Smooth muscle cell (in vitro differentiated cells): ENCODE measurements around the gene CDKL1. TPM values are rescaled to one million over a fixed set of nuclear protein-coding genes. Genes with fewer than 3 reads are reported as not detected.

ENCODE experiments used
- DNase-seq: peaks from one replicate; lab custom pipeline; 2025; ENCODE audit not compliant: unreplicated experiment; lab: John Stamatoyannopoulos, UW
- H2AFZ ChIP-seq: fragments of 200-600 bp; sonication (generic); 2 replicates; pipeline ENCODE4 v1.6.0; 2016; ENCODE audit warnings: antibody characterized with exemption, low read depth, mild to moderate bottlenecking
- H3F3A ChIP-seq: fragments of 200-600 bp; sonication (generic); 2 replicates; pipeline ENCODE4 v1.6.0; 2017; ENCODE audit warnings: antibody characterized with exemption, low read depth
- H3K27ac ChIP-seq: fragments of 200-600 bp; sonication (generic); 2 replicates; pipeline ENCODE4 v1.5.1; 2016; ENCODE audit warnings: low read depth, mild to moderate bottlenecking
- H3K27me3 ChIP-seq: fragments of 200-600 bp; sonication (generic); 2 replicates; pipeline ENCODE4 v1.6.1; 2016; ENCODE audit warnings: low read depth, mild to moderate bottlenecking
- H3K36me3 ChIP-seq: fragments of 200-600 bp; sonication (generic); 2 replicates; pipeline ENCODE4 v1.5.1; 2016; ENCODE audit warnings: low read depth
- H3K4me1 ChIP-seq: fragments of 200-600 bp; sonication (generic); 2 replicates; pipeline ENCODE4 v1.5.1; 2016; ENCODE audit warnings: low read depth
- H3K4me2 ChIP-seq: fragments of 200-600 bp; sonication (generic); 2 replicates; pipeline ENCODE4 v1.6.0; 2016; ENCODE audit warnings: mild to moderate bottlenecking
- H3K4me3 ChIP-seq: fragments of 200-600 bp; sonication (generic); 2 replicates; pipeline ENCODE4 v1.5.1; 2016; ENCODE audit warnings: mild to moderate bottlenecking
- H3K79me2 ChIP-seq: fragments of 200-600 bp; sonication (generic); 2 replicates; pipeline ENCODE4 v1.6.0; 2016; ENCODE audit warnings: low read depth, mild to moderate bottlenecking
- H3K9ac ChIP-seq: fragments of 200-600 bp; sonication (generic); 2 replicates; pipeline ENCODE4 v1.6.0; 2016; ENCODE audit warnings: low read depth
- H3K9me3 ChIP-seq: fragments of 200-600 bp; sonication (generic); replicated peaks from 2 replicates; pipeline ENCODE4 v1.5.1; 2016; ENCODE audit warnings: low read depth
- H4K20me1 ChIP-seq: fragments of 200-600 bp; sonication (generic); 2 replicates; pipeline ENCODE4 v1.6.0; 2016; ENCODE audit warnings: low read depth
- CTCF ChIP-seq: fragments of 200-600 bp; sonication (generic); IDR thresholded peaks from 2 replicates; pipeline ENCODE4 v1.5.1; 2017; ENCODE audit warnings: borderline replicate concordance, mild to moderate bottlenecking, antibody characterized with exemption; ENCODE audit not compliant: insufficient read depth, poor library complexity, severe bottlenecking
- WGBS: methylation state at CpG from one replicate; pipeline ENCODE4 v1.1.7; 2016; ENCODE audit warnings: low lambda C conversion rate; 5-methylcytosine and 5-hydroxymethylcytosine counted together
- polyA plus RNA-seq: library from polyadenylated mRNA; unstranded; fragments of >200 nt; fragmentation: Nextera tagmentation; extraction: Ambion mirVana; gene quantifications from 2 replicates; pipeline ENCODE4 v1.2.1, GENCODE V29; 2016
- total RNA-seq: library from RNA; depleted of rRNA; stranded (reverse); fragments of >200 nt; gene quantifications from 2 replicates; pipeline ENCODE4 v1.2.3, GENCODE V29; 2014

CDKL1 gene
- total and polyA plus RNA-seq, 2 experiments from 2014 or later, result 1.6 to 4.9 TPM

- Histone ChIP-seq H3K9ac (peak overlapping the region; percentile 68), H3K4me3 (peak overlapping the region; percentile 80)
- WGBS, result 52% methylated on average over 9 of the region's 9 CpGs
Observed at GRCh38 chr14:50397390-50398188, 908 bp upstream of the CDKL1 start.

GRCh38 chr14:50395448-50395847 is 1.2 kb downstream of the CDKL1 start:
- no peak overlapping the region for H3K9ac ChIP-seq
- H4K20me1 ChIP-seq, result no peaks in the 10 kb centered on the region
- TF ChIP-seq CTCF, result no peak
- no peaks in the 10 kb centered on the region for H3F3A ChIP-seq
- H3K27me3 ChIP-seq, result no peaks in the 10 kb centered on the region
- H2AFZ ChIP-seq, result no peak overlapping the region
- no peak for DNase-seq
- H3K79me2 ChIP-seq, result no peaks in the 10 kb centered on the region
- H3K4me2 ChIP-seq, result peak overlapping the region; percentile 99
- no peak overlapping the region for H3K27ac ChIP-seq
- no peaks in the 10 kb centered on the region for H3K36me3 ChIP-seq
- 86% methylated on average over 5 of the region's 5 CpGs for WGBS
- no peaks in the 10 kb centered on the region for H3K9me3 ChIP-seq
- H3K4me3 ChIP-seq, result peak overlapping the region; percentile 80
- H3K4me1 ChIP-seq, result no peaks in the 10 kb centered on the region

More at GRCh38 chr14:50397390-50398188, 908 bp upstream of the CDKL1 start:
- peak overlapping the region; percentile 99 for H3K4me2 ChIP-seq
- no peaks in the 10 kb centered on the region for H3K36me3 ChIP-seq
- DNase-seq, result no peak
- peak overlapping the region; percentile 79 for H2AFZ ChIP-seq
- H3K27ac ChIP-seq, result peak overlapping the region; percentile 61
- H3K4me1 ChIP-seq, result no peaks in the 10 kb centered on the region
- no peaks in the 10 kb centered on the region for H3F3A ChIP-seq
- no peaks in the 10 kb centered on the region for H4K20me1 ChIP-seq
- no peaks in the 10 kb centered on the region for H3K9me3 ChIP-seq
- no peaks in the 10 kb centered on the region for H3K79me2 ChIP-seq
- no peak for TF ChIP-seq CTCF
- no peaks in the 10 kb centered on the region for H3K27me3 ChIP-seq

GRCh38 chr14:50394713-50395112 is 2.0 kb downstream of the CDKL1 start:
- Histone ChIP-seq H2AFZ (no peak overlapping the region), H3K79me2 (no peaks in the 10 kb centered on the region), H3K4me2 (no peak overlapping the region), H3K9ac (no peak overlapping the region), H3K27me3 (no peaks in the 10 kb centered on the region), H3K9me3 (no peaks in the 10 kb centered on the region), H3K4me3 (no peak overlapping the region), H3K36me3 (no peaks in the 10 kb centered on the region), H4K20me1 (no peaks in the 10 kb centered on the region), H3K4me1 (no peaks in the 10 kb centered on the region), H3K27ac (no peak overlapping the region), H3F3A (no peaks in the 10 kb centered on the region)
- 95% methylated on average over 5 of the region's 5 CpGs for WGBS
- no peak for DNase-seq
- TF ChIP-seq CTCF, result no peak
